SU-DHL-6 (cell line): ENCODE data around the gene LRIT2.

ENCODE experiments used
- H2AFZ ChIP-seq: fragments of 200-600 bp; sonication (generic); 2 replicates; pipeline ENCODE4 v1.6.1; 2014; ENCODE audit warnings: low read depth, mild to moderate bottlenecking, moderate library complexity, mixed read lengths, antibody characterized with exemption, low read length; ENCODE audit not compliant: severe bottlenecking
- H3F3A ChIP-seq: fragments of 200-600 bp; shearing (Covaris generic); 2 replicates; pipeline ENCODE4 v1.6.0; 2016; ENCODE audit warnings: antibody characterized with exemption, mild to moderate bottlenecking; ENCODE audit not compliant: insufficient read depth
- H3K27ac ChIP-seq: fragments of 200-600 bp; sonication (generic); 2 replicates; pipeline ENCODE4 v1.5.1; 2016; ENCODE audit warnings: low read depth, mild to moderate bottlenecking, low read length, moderate library complexity, mixed read lengths
- H3K27me3 ChIP-seq: fragments of 200-600 bp; sonication (generic), shearing (Covaris generic); 2 replicates; pipeline ENCODE4 v1.6.0; 2014; ENCODE audit warnings: mild to moderate bottlenecking, low read length
- H3K36me3 ChIP-seq: fragments of 200-600 bp; sonication (generic); 2 replicates; pipeline ENCODE4 v1.6.1; 2014; ENCODE audit warnings: mild to moderate bottlenecking, low read length, mixed read lengths
- H3K4me2 ChIP-seq: fragments of 300-600, 200-600 bp; shearing (Covaris generic), sonication (generic); 2 replicates; pipeline ENCODE4 v1.6.0; 2014; ENCODE audit warnings: low read length, low read depth, mild to moderate bottlenecking; ENCODE audit not compliant: poor library complexity, severe bottlenecking
- H3K4me3 ChIP-seq: fragments of 200-600 bp; sonication (generic); 2 replicates; pipeline ENCODE4 v1.5.1; 2014; ENCODE audit warnings: antibody characterized with exemption, low read length, mild to moderate bottlenecking, mixed read lengths; ENCODE audit not compliant: insufficient read depth, poor library complexity, severe bottlenecking
- H3K79me2 ChIP-seq: fragments of 200-600 bp; sonication (generic); 2 replicates; pipeline ENCODE4 v1.6.1; 2014; ENCODE audit warnings: mild to moderate bottlenecking, low read length, moderate library complexity; ENCODE audit not compliant: insufficient read depth
- H3K9ac ChIP-seq: fragments of 200-600 bp; sonication (generic); 2 replicates; pipeline ENCODE4 v1.7.0; 2014; ENCODE audit warnings: mild to moderate bottlenecking, low read length
- H3K9me2 ChIP-seq: fragments of 200-600 bp; sonication (generic); replicated peaks from 2 replicates; pipeline ENCODE4 v1.6.1; 2014; ENCODE audit warnings: low read length; ENCODE audit not compliant: insufficient read depth
- H3K9me3 ChIP-seq: fragments of 200-600 bp; sonication (generic); 2 replicates; pipeline ENCODE4 v1.6.1; 2014; ENCODE audit warnings: low read length, mixed read lengths; ENCODE audit not compliant: insufficient read depth
- H4K20me1 ChIP-seq: fragments of 200-600 bp; sonication (generic); 2 replicates; pipeline ENCODE4 v1.6.1; 2014; ENCODE audit warnings: low read depth, mild to moderate bottlenecking, antibody characterized with exemption, low read length, moderate library complexity, mixed read lengths
- EZH2phosphoT487 ChIP-seq: fragments of 200-600 bp; sonication (generic), shearing (Covaris generic); conservative IDR thresholded peaks from 2 replicates; pipeline ENCODE4 v1.6.1; 2018; ENCODE audit warnings: mild to moderate bottlenecking, antibody characterized with exemption, low read length, moderate library complexity, mixed read lengths
- TF ChIP-seq, protein P1 (sequence below): fragments of 200-600 bp; sonication (generic); IDR thresholded peaks from one replicate; pipeline ENCODE4 v1.5.1; 2017; ENCODE audit warnings: antibody characterized with exemption, mild to moderate bottlenecking, low read length, moderate library complexity; ENCODE audit not compliant: insufficient read depth, poor library complexity, severe bottlenecking

The LRIT2 gene

DNA sequence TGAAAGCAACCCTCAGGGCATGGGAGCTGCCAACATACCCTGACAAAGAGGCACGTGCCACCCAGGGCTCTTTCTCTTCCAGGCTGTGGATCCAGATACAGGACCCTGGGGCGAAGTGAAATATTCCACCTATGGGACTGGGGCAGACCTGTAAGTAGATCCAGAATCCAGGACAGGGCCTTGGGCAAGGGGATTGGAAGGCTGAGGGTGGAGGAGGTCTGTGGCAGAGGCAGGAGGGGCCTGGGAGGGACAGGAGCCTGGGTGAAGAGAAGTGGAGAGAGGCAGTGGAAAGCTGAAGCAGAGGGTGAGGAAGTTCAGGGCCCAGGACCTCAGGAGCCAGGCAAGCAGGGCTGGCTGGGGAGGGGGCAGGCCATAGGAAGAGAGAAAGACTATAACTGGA lies 13.8 kb downstream of the LRIT2 start:
- no peaks in the 10 kb centered on the region for H4K20me1 ChIP-seq
- no peak overlapping the region for H3K9ac ChIP-seq
- TF ChIP-seq EZH2phosphoT487: no peak
- TF ChIP-seq, protein P1, sequence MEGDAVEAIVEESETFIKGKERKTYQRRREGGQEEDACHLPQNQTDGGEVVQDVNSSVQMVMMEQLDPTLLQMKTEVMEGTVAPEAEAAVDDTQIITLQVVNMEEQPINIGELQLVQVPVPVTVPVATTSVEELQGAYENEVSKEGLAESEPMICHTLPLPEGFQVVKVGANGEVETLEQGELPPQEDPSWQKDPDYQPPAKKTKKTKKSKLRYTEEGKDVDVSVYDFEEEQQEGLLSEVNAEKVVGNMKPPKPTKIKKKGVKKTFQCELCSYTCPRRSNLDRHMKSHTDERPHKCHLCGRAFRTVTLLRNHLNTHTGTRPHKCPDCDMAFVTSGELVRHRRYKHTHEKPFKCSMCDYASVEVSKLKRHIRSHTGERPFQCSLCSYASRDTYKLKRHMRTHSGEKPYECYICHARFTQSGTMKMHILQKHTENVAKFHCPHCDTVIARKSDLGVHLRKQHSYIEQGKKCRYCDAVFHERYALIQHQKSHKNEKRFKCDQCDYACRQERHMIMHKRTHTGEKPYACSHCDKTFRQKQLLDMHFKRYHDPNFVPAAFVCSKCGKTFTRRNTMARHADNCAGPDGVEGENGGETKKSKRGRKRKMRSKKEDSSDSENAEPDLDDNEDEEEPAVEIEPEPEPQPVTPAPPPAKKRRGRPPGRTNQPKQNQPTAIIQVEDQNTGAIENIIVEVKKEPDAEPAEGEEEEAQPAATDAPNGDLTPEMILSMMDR: no peak
- no peak overlapping the region for H3K27ac ChIP-seq
- no peaks in the 10 kb centered on the region for H3K36me3 ChIP-seq
- no peaks in the 10 kb centered on the region for H3F3A ChIP-seq
- H2AFZ ChIP-seq: no peak overlapping the region
- H3K79me2 ChIP-seq: no peaks in the 10 kb centered on the region
- H3K4me2 ChIP-seq: no peak overlapping the region
- no peaks in the 10 kb centered on the region for H3K9me2 ChIP-seq
- no peak overlapping the region for H3K4me3 ChIP-seq
- H3K27me3 ChIP-seq: no peaks in the 10 kb centered on the region
- H3K9me3 ChIP-seq: no peaks in the 10 kb centered on the region

- Histone ChIP-seq H3K9me2 (no peaks in the 10 kb centered on the region), H3K79me2 (no peaks in the 10 kb centered on the region), H3K9ac (no peak overlapping the region), H3K4me3 (no peak overlapping the region), H2AFZ (no peak overlapping the region), H3K27ac (no peak overlapping the region), H3K9me3 (no peaks in the 10 kb centered on the region), H3K27me3 (no peaks in the 10 kb centered on the region), H3F3A (no peaks in the 10 kb centered on the region), H3K36me3 (no peaks in the 10 kb centered on the region), H3K4me2 (no peak overlapping the region), H4K20me1 (no peaks in the 10 kb centered on the region)
- TF ChIP-seq EZH2phosphoT487: no peak
- TF ChIP-seq, protein P1: no peak
Measured at GRCh38 chr10:84208023-84208422, 17.3 kb downstream of the LRIT2 start.

GRCh38 chr10:84205853-84206525 lies 19.4 kb downstream of the LRIT2 start:
- TF ChIP-seq EZH2phosphoT487: no peak
- TF ChIP-seq, protein P1: no peak
- H3K9me2 ChIP-seq: no peaks in the 10 kb centered on the region

More at GRCh38 chr10:84205853-84206525, 19.4 kb downstream of the LRIT2 start:
- no peaks in the 10 kb centered on the region for H3K36me3 ChIP-seq
- H3K9me3 ChIP-seq: no peaks in the 10 kb centered on the region
- H3F3A ChIP-seq: no peaks in the 10 kb centered on the region
- H3K9ac ChIP-seq: no peak overlapping the region
- no peak overlapping the region for H3K4me2 ChIP-seq
- H3K79me2 ChIP-seq: no peaks in the 10 kb centered on the region
- no peak overlapping the region for H2AFZ ChIP-seq
- no peak overlapping the region for H3K4me3 ChIP-seq
- H4K20me1 ChIP-seq: no peaks in the 10 kb centered on the region
- no peaks in the 10 kb centered on the region for H3K27me3 ChIP-seq
- H3K27ac ChIP-seq: no peak overlapping the region
